Measurements from ENCODE around the gene CYP4F3.
"Not testable (repeated sequence)": the region's sequence is repeated elsewhere in the genome, so short reads cannot be mapped to it uniquely, and the experiment has no call there.

The CYP4F3 gene, protein sequence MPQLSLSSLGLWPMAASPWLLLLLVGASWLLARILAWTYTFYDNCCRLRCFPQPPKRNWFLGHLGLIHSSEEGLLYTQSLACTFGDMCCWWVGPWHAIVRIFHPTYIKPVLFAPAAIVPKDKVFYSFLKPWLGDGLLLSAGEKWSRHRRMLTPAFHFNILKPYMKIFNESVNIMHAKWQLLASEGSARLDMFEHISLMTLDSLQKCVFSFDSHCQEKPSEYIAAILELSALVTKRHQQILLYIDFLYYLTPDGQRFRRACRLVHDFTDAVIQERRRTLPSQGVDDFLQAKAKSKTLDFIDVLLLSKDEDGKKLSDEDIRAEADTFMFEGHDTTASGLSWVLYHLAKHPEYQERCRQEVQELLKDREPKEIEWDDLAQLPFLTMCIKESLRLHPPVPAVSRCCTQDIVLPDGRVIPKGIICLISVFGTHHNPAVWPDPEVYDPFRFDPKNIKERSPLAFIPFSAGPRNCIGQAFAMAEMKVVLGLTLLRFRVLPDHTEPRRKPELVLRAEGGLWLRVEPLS

DNA sequence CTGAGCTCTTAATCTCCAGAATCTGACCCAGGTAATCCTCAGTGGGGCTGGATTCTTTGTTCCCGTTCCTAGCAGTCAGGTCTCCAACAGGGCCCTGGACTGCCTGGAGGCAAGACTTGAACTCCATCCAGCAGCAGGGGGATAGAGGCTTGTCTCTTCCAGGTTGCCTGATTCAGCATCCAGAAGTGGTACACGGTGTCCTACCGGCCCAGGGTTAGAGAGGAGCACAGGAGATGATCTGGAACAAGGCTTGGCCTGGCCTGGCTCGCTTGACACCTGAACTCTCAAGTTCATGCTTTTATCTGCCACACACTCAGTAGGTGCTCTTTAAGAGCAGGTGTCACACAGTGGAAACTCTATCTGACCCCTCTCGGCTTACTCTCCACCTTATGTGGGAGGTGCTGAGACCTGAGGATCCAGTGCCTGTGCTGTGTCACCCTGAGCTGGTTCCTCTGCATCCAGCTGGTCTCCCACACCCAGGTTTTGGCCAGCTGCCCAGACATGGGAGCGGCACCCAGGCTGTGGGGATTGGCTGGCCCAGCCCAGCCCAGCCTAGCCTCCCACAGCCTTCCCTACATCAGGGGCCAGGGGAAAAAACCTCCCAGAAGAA lies at the start of gene CYP4F3:
CYP4F3 (plus strand) TSS at position 604 of the 610 bp plus-strand sequence. CDS start 519 bp downstream, outside the sequence.
- H3K4me3 ChIP-seq (ENCODE audit: low read depth, low read length), result no peak within 1 kb of the TSS
- TF ChIP-seq, protein P1, sequence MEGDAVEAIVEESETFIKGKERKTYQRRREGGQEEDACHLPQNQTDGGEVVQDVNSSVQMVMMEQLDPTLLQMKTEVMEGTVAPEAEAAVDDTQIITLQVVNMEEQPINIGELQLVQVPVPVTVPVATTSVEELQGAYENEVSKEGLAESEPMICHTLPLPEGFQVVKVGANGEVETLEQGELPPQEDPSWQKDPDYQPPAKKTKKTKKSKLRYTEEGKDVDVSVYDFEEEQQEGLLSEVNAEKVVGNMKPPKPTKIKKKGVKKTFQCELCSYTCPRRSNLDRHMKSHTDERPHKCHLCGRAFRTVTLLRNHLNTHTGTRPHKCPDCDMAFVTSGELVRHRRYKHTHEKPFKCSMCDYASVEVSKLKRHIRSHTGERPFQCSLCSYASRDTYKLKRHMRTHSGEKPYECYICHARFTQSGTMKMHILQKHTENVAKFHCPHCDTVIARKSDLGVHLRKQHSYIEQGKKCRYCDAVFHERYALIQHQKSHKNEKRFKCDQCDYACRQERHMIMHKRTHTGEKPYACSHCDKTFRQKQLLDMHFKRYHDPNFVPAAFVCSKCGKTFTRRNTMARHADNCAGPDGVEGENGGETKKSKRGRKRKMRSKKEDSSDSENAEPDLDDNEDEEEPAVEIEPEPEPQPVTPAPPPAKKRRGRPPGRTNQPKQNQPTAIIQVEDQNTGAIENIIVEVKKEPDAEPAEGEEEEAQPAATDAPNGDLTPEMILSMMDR (IDR thresholded peaks at IDR 0.05; ENCODE audit: low read depth, low read length, missing control alignments), result no peak
- no peak for DNase-seq (ENCODE audit: low read depth)

DNA sequence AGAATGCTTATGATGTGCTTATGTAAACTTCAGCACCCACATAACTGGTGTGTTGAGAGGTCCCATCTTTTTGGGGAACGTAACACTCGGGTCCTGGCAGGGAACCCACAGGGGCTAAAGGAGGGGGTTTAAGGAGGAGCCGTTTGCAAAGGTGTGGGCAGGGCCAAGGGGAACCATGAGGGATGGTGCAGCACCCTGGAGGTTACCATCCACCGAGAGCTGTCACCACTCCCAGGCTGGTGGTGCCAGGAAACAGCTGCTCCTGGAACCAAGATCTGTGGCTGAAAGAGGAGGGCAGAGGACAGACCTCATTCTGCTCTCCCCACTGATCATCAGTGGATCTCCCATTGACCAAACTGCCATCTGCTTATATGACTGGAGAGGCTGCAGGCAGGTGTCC lies 48.9 kb upstream of the CYP4F3 start:
- H3K4me3 ChIP-seq (ENCODE audit: low read depth, low read length), result no peak overlapping the region
- no peak for DNase-seq (ENCODE audit: low read depth)
- TF ChIP-seq, protein P1 (IDR thresholded peaks at IDR 0.05; ENCODE audit: low read depth, low read length, missing control alignments), result no peak

DNA sequence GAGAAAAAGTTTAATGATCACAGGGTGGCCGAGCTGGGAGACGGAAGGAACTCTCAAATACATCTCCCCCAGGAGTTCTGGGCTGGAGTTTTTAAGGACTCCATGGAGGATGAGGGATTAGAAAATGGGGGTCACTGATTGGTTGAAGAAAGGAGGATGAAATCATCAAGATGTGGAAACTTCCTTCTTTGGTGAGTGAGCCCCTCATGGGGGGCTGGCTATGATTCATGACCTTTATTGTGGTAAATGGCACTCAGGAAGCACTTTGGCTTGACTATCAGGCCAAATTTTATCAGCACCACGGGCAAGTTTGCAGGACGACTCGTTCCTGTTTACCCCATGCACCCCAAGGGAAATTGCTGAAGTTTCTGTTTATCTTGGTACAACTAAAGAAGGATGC lies 48.2 kb upstream of the CYP4F3 start:
- H3K4me3 ChIP-seq (ENCODE audit: low read depth, low read length); DNase-seq (ENCODE audit: low read depth): not testable (repeated sequence)

DNA sequence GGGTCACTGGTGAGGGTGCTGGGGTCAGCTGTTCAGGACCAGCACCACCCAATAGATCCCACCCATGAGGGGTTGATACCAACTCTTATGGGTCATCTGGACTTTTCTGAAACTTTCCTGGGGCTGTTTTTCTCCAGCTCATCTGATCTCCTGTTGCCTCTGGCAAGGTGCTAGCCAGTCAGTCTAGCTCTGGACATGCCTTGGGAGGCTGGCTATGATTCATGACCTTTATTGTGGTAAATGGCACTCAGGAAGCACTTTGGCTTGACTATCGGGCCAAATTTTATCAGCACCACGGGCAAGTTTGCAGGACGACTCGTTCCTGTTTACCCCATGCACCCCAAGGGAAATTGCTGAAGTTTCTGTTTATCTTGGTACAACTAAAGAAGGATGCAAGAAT lies 46.9 kb upstream of the CYP4F3 start:
- not testable (repeated sequence) for H3K4me3 ChIP-seq (ENCODE audit: low read depth, low read length); DNase-seq (ENCODE audit: low read depth)

DNA sequence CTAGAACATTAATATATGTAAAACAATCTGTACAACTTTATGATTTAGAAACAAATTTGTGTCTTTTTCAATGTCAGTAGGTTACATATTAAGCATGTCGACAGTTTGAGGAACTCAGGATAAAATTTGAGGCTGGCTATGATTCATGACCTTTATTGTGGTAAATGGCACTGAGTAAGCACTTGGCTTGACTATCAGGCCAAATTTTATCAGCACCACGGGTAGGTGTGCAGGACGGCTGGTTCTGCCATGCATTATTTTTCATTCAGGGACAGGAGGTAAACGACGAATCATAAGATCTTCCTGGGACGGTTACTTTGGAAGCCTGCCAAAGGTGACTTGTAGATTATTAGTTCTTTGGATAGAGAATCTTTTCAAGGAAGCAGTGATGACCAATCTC lies 45.6 kb upstream of the CYP4F3 start:
- TF ChIP-seq, protein P1 (IDR thresholded peaks at IDR 0.05; ENCODE audit: low read depth, low read length, missing control alignments), result no peak
- no peak for DNase-seq (ENCODE audit: low read depth)
- no peak overlapping the region for H3K4me3 ChIP-seq (ENCODE audit: low read depth, low read length)

DNA sequence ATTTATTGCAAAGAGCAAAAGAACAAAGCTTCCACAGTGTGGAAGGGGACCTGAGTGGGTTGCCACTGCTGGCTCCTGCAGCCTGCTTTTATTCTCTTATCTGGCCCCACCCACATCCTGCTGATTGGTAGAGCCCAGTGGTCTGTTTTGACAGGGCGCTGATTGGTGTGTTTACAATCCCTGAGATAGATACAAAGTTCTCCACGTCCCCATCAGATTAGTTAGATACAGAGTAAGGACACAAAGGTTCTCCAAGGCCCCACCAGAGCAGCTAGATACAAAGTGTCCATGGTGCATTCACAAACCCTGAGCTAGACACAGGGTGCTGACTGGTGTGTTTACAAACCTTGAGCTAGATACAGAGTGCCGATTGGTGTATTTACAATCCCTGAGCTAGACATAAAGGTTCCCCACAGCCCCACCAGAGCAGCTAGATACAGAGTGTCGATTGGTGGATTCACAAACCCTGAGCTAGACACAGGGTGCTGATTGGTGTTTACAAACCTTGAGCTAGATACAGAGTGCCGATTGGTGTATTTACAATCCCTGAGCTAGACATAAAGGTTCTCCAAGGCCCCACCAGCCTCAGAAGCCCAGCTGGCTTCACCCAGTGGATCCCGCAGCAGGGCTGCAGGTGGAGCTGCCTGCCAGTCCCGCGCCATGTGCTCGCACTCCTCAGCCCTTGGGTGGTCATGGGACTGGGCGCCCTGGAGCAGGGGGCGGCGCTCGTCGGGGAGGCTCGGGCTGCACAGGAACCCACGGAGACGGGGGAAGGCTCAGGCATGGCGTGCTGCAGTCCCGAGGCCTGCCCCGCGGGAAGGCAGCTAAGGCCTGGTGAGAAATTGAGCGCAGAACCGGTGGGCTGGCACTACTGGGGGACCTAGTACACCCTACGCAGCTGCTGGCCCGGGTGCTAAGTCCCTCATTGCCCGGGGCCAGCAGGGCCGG lies 32.4 kb upstream of the CYP4F3 start:
- DNase-seq (ENCODE audit: low read depth); H3K4me3 ChIP-seq (ENCODE audit: low read depth, low read length): not testable (repeated sequence)

DNA sequence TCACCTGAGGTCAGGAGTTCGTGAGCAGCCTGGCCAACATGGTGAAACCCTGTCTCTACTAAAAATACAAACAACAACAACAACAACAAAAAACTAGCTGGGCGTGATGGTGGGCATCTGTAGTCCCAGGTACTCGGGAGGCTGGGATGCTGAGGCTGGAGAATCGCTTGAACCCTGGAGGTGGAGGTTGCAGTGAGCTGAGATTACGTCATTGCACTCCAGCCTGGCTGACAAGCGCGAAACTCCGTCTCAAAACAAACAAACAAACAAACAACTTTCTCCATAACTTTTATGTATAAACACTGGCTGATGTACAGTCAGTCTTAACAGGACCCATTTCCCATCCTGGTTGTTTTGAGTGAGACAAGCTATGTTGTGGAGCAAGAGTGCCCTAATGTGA lies 31.4 kb upstream of the CYP4F3 start:
- H3K4me3 ChIP-seq (ENCODE audit: low read depth, low read length), result no peak overlapping the region
- TF ChIP-seq, protein P1 (IDR thresholded peaks at IDR 0.05; ENCODE audit: low read depth, low read length, missing control alignments), result no peak
- DNase-seq (ENCODE audit: low read depth), result no peak

DNA sequence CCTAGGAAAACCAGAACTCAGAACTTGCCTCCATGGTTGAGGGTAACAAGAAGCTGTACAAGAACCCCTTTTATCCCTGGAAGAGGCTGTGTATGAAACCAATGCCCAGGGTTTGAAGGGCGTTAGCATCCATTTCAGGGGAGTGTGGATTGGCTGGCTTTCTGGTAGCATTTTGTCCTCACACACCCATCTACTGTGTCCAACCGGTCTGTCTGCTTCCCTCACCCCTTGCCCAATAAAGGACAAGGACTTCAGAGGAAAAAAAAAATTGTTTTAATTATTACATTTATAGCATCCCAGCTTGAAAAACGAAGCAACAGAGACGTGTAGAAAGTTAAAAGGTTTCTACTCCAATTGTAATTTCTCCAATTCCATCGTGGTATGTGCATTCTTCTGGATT lies 28.4 kb upstream of the CYP4F3 start:
- DNase-seq (ENCODE audit: low read depth), result no peak
- H3K4me3 ChIP-seq (ENCODE audit: low read depth, low read length), result no peak overlapping the region
- TF ChIP-seq, protein P1 (IDR thresholded peaks at IDR 0.05; ENCODE audit: low read depth, low read length, missing control alignments), result no peak

All from GM12864 (cell line).